DMS153 treated with DMSO at 0.1 percent for 48 hours (cell line): ENCODE measurements around the gene CRYBA4.
"Not testable (repeated sequence)": the region's sequence is repeated elsewhere in the genome, so short reads cannot be mapped to it uniquely, and the experiment has no call there.

Source experiments
- DNase-seq: peaks from one replicate; lab custom pipeline; 2025; ENCODE audit not compliant: unreplicated experiment; lab: John Stamatoyannopoulos, UW

CRYBA4 gene

DNA sequence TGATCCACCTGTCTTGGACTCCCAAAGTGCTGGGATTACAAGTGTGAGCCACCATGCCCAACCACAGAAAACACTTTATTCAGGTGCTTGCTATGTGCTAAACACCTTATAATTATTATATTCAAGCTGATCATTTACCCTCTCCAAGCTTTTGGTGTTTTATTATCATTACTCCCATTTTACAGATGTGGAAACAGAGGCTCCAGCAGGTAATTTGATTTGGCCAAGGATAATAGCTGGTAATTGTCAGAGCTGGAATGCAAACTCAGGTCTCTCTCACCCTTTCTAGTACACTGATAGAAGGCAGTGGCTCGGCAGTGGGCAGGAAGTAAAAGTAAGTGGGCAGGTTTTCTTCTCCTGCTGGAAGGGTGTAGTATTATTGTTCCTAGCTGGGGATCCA lies 28.0 kb upstream of the CRYBA4 start:
- DNase-seq: no peak

DNA sequence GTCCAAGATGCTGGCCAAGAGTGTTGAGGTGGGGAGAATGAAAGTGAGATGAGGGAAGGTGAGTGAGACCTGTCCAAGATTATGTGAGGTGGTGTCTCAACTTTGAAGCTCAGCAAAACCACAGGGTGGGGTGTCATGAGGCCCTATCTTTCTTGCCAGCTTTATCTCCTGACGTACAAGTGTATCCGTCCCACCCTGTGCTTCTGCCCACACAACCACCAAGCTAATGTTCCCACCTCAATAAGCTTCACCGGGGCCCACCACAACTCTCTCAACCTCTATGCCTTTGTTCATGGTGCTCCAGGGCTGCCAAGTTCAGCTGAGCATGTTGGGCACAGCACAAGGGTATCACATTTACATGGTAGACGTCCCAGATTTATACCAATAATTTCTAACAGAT lies 24.7 kb upstream of the CRYBA4 start:
- DNase-seq: no peak

DNA sequence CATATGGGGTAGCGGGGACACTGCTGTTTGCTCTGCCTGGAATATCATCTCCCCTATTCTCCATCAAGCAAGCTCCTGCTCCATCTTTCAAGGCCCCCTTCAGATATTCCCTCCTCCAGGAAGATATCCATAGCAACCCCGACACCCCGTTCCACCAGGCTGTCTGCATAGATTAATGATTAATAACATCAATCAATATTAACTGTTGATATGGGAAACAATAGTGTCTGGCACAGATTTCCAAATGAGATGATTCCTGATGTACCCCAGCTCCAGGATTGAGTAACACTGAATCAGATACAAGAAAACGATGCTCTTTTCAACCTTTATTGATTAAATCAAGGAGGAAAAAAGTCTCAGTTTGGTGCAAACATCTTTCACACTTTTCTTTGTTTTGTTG lies 24.3 kb upstream of the CRYBA4 start:
- no peak for DNase-seq

DNA sequence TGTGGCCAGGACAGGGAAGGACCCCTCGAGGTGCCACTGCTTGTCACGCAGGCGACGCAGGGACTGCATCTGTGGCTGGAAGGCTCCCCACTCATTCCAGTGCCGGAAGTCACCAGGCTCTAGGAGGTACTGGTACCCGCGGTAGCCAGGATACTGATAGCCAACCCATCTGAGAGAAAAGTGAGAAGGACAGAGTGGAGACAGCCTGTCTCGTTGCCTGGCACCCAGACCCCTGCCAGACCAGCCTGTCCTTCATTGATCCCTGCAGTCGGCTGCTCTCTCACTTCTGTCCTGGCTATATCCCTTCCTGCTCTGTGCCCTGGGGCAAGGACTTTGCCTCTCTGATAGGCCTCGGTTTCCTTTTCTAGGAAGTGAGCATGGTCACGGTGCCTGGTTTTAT lies 22.3 kb upstream of the CRYBA4 start:
- DNase-seq: no peak

DNA sequence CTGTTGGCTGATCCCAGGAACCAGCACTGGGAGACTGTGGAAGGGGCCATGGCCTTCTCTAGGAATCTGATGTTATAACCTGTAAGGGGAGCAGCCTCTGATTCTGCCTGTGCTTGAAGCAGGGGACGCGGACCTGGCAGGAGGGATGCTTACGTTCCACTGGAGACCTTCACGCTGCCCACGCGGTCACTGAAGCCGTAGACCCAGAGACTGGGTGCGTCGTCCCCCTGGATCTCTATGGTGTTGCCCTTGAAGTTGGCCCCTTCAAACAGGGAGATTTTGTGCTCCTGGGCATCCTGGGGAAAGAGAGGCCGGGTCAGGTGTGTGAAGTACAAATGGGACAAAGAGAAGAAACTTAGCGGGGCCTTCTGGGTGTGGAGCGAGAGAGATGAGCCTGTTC lies 20.0 kb upstream of the CRYBA4 start:
- DNase-seq: no peak

DNA sequence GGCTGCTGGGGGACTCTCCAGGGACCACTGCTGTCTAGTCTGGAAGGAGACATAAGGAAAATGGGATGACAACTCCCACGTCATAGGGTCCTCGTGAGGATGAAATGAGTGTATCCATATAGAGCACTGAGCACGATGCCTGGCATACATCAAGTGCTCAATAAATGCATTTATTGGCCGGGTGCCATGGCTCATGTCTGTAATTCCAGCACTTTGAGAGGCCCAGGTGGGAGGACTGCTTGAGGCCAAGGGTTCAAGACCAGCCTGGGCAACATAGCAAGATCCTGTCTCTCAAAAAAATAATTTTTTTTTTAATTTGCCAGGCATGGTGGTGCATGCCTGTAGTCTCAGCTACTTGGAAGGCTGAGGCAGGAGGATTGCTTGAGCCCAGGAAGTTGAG lies 19.6 kb upstream of the CRYBA4 start:
- no peak for DNase-seq

DNA sequence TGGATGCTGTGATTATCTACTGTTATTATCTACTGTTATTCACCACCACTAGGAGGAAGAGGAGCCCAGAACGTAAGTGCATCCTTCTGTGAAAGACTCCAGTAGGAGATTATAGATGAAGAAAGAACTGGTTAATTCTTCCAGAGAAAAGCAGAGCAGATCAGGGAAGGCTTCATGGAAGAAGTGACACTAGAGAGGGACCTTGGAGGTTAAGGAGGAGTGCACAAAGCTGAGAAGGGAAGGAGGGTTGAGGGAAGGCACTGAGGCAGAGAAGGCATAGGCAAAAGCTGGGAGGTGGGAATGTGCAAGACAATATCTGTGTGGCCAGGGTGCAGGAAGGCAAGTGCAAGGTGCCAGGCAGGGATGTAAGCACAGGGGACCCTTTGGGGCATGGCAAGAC lies 17.4 kb upstream of the CRYBA4 start:
- DNase-seq: no peak

DNA sequence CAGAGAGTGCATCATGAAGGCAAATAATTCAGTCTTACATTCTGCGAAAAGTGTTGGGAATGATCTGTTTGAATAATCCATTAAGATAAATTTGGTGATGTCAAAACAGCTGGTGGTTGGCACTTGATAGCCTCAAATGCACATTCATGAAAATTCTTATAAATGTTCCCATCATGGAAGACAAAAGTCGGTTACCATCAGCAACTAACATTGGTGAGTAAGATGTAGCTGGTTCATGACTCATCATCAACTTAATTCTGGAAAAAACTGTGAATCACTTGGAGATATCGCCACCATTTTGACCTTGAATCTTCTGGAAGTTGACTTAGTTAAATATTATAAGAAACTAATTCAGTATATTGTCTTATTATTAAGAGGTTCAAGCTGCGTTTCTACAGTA lies 15.2 kb upstream of the CRYBA4 start:
- no peak for DNase-seq

DNA sequence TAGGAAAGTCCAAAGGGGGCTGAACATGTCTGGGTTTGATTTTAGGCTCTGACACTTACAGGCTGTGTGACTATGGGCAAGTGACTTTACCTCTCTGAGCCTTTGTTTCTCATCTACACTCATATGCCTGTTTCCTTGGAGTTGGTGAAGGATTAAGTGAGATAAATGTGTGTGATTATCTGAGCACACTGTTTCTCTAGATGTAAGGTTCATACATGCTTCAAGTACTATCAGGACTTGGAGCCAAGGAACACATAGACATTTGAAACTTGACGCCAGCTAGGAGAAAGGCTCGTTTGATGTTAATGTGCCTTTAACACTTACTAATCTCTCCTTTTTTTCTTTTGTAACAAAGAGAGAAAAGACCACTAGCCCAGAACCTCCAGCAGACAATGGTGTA lies 13.6 kb upstream of the CRYBA4 start:
- DNase-seq: no peak

DNA sequence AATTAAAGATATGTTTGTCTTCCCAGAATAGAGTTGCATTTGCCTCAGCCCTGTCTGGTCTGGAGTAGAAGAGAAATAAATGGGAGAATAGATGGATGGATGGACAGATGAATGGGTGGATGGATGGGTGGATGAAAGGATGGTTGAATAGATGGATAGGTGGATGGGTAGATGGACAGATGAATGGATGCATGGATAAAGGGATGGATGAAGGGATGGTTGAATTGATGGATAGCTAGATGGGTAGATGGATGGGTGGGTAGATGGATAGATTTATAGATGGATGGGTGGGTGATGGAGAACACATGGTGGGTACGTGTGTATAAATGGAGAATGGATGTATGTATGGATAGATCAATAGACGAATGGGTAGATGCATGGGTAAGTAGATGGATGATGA lies 12.5 kb upstream of the CRYBA4 start:
- DNase-seq: no peak

DNA sequence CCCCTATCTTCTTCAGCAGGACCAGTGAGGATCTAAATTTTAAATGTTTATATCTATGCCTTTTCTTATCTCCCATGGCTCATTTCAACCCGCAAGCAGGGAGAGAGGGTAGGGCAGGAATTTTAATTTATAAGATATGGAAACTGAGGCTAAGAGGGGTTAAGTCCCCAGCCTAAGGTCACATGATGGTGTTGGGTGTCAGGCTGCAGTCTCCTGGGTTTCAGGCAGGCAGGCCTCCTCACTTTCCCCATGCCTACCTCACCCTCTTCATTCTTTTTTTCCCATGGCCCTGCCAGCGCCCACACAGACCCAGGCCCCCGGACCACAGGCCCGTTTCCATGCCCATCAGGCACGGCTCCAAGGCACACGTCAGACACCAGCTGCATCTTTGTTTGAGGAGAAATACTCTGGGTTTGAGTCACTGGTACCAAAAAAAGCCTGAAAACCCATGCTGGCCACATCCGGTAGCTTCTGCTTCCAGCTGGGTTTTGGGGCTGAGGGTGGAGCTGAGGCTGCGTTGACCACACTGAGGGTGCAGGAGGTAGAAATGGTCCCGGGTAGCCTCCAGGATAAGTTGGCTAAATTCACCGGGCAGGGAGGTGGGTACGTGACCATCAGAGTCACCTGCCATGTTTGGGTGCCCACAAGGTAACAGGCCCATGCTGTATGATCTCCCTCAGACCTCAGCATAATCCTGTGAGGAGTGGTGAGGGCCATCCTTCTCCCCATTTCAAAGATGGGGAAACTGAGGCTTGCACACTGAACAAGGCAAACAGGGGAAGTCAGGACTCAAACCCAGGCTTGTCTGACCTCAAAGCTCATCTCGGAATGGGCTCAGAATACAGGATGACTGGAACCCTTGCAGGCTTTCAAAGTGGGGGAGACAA lies 11.4 kb upstream of the CRYBA4 start:
- no peak for DNase-seq

DNA sequence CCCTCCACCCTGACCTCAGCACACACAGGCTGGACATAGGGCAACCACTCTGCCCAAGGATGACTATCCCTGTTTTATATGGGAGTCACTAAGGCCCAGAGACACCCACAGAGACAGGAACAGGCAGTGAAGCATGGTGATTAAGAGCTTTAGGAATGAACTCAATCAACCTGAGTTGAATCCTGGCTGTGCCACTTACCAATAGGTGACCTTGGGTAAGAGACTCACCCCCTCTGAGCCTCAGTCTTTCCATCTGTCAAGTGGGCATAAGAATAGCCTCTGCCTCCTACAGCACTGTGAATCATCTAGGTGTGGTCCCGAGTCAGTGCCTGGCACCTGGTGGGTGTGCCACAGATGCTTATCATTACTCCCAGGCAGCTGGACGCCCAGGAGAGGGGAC lies 10.8 kb upstream of the CRYBA4 start:
- DNase-seq: no peak

DNA sequence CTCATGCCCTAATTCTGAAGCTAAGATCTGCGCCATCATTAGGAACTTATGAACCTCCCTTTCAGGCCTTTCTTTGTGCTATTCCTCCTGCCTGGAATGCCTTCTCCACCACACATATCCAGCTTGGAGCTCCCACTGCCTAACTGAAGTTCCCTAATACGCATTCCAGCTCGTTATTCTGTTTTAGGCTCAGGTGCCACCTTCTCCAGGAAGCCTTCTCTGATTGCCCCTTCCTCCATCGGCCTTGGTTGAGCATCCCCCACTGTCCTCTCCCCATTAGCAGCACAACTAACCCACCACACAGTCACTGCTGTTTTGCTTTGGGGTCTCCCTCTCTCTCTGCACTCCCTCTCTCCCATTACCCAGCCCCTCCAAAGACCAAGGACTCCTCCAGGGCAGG lies 9.1 kb upstream of the CRYBA4 start:
- DNase-seq: no peak

DNA sequence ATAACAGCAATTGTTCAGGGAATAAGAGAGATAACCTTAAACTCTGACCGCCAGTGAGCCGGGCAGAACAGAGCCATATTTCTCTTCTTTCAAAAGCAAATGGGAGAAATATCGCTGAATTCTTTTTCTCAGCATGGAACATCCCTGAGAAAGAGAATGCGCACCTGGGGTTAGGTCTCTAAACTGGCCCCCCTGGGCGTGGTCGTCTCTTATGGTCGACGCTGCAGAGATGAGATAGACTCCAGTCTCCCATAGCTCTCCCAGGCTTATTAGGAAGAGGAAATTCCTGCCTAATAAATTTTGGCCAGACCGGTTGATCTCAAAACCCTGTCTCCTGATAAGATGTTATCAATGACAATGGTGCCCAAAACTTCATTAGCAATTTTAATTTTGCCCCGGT lies 8.0 kb upstream of the CRYBA4 start:
- not testable (repeated sequence) for DNase-seq

DNA sequence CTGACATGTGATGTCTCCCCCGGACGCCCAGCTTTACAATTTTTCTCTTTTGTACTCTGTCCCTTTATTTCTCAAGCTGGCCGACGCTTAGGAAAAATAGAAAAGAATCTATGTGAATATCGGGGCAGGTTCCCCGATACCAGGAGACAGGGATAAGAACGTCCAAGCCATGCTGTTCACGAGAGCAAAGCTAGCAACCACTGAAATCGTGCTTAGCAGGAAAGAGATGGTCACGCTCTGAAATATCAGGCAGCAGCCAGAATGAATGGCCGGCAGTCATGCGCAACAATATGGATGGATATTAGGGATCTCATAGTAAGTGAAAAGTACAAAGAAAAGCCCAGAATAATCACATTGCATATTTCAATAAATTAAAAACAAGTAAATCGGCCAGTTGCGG lies 7.4 kb upstream of the CRYBA4 start:
- no peak for DNase-seq

DNA sequence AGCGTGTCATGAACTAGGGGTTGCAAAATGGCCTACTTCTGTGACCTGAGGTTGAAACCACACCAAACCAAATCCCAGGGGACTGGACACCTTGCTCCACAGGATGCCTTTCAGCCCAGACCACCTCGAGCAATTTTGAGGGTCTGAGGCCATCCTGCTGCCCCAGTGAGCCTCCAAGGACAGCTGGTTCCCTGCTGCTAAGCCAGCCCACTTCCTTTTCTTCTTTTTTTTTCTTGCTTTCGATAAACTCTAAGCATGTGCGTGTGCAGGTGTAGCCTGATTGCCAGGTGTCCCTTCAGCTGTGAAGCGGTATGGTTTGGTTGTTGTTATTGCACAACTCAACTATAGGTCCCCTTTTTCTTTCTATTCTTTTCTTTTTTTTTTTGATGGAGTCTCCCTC lies 6.6 kb upstream of the CRYBA4 start:
- DNase-seq: no peak

DNA sequence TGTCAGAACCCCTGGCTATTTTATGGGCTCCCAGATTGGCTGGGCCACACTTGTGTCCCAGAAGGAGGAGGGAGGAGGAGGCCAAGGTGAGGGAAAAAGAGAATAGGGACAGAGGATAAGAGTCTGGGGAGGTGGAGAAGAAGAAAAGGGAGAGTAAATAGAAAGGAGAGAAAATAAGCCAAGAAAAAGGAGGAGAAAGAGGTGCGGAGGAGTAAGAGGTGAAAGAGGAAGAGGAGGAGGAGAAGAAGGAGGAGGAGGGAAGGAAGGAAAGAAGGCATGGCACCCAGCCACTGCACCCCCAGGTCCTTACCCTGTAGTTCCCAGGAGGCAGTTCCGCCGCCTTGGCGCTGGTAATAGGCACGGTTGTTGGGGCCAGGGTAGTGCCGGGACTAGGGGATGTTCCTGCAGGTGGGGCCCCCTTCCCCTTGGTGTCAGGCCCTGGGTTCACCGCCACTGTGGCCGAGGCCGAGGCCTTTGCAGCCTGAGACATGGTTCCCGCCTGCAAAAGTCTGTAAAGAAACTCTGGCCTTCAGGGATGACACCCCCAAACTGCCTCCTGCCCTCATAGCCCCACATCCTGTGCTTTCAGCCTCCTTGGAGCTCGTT lies 5.8 kb upstream of the CRYBA4 start:
- no peak for DNase-seq

DNA sequence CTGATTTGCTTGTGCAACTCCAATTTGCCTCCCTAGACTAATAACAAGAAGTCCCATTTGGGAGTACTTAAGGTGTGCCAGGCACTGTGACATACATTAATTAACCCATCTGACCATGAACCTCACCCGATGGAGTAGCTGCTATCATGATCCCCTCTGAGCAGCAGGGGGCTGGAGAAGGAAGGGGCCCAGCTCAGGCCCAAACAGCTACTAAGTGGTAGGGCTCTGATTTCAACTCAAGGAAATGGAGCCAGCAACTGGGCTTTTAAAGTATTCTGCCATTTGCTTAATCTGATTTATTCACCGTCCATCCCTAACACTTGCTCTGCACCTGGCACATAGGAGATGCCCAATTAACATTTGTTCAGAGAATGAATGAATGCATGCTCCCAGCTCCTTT lies 5.1 kb upstream of the CRYBA4 start:
- DNase-seq: no peak

DNA sequence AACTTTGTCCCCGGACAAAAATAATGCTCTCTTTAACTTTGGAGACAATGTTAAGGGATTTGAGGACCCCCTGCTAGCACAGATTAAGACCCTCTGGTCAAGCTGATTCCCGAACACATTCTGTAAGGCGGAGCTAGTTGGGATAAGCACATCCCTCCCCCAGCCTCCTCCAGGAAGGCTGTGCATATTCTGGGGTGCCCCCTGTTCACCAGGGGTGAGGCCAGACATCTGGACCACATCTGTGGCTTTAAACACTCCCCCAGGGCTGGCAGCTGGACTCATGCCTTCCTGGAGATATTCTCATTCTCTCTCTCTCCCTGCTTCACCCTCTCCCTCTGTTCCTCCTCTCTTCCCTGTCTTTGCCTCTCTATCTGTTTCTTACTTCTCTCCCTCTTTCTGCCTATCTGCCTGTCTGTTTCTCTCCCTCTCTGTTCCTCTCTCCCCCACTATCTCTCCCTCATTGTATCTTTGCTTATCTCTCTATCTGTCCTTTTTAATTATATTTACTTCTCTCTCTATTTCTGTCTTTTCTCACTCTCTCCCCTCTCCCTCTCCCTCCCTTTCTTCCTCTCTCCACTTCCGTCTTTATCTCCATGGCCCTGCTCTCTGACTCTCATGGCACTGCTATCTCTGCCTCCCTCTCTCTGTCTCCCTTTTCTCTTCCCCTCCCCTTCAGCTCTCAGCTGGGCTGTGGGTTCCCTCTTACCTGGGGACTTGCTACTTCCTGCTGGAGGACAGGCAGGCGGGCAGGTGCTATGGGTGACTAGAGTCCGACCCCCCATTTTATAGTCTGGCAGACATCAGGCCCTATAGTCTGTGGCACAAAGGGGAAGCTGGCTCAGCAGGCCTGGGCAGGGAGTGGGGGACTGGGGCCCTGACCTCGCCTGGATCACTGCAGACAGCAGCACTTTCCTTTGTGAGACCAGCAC lies 4.2 kb upstream of the CRYBA4 start, which contains the start of gene CRYBB1:
Gene CRYBB1 (minus strand): TSS at position 757 of the 929 bp plus-strand sequence. CDS start 1,708 bp downstream, outside the sequence.
- DNase-seq: peak; percentile 49

DNA sequence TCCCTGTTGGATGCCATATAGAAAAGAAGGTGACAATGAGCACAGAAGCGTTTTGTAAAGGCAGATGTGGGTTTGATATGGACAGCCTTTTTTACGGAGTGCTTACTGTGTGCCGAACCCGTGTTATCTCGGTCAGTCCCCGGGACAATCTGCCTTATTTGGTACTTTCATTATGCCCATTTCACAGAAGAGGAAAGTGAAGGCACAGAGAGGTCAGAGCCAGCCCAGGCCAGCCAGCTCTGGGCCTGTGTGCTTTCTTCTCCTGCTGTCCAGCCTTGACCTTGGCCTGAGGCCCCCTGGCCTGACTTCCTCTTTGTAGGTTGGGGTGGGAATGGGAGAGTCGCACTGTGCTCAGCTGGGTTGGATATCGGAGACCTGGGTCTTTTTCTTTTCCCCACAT lies 3.3 kb upstream of the CRYBA4 start:
- no peak for DNase-seq

DNA sequence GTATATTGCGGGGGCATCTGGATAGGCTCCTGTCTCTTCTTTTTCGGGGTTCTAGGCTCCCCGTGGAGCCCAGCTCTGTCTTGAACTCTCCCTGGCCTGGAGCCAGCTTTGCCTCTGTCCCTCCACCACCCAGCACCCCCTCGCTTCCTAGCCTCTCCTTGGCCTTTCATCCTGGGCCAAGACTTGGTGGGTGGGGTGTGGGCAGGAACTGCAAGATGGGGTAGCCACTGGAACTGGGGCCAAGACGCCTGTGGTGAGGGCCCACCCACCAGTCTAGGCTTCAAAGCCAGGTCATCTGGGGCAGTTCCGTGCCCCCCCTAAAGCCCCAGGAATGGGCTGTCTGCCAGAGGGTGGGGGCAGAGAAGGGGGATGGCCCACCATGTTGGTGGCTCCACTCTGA lies 2.3 kb upstream of the CRYBA4 start:
- DNase-seq: no peak

DNA sequence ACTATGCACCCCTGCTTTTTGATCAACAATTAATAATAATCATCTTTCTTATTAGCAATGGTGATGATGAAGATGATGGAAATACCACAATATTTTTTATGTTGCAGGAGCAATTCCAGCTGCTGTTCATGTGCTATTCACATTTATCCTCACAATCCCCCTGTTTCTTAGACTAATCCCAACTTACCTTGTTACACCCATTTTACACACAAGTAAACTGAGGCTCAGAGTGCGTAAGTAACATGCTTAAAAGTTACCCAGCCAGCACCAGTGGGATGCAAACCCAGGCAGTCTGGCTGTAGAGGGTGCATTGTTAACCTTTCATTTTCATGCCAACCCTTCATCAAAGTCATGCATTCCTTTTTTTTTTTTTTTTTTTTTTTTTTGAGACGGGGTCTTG lies 1.6 kb upstream of the CRYBA4 start:
- no peak for DNase-seq
